ENCODE measurements around the gene RBFOX2. TPM values are rescaled to one million over a fixed set of nuclear protein-coding genes. Genes with fewer than 3 reads are reported as not detected.

RBFOX2 gene
- total RNA-seq, 2 experiments from 2014 or later = 54.3 to 78.7 TPM

- TF ChIP-seq EZH2phosphoT487 (IDR thresholded peaks at IDR 0.05; ENCODE audit: borderline replicate concordance, low read depth, low read length) (no peak), CTCF (conservative IDR thresholded peaks at IDR 0.05; ENCODE audit: low read length) (no peak)
- peak overlapping the region; percentile 99 for H3K27ac ChIP-seq (ENCODE audit: low read depth, low read length, poor library complexity, severe bottlenecking)
- H3K36me3 ChIP-seq (ENCODE audit: insufficient read depth, low read length) = peaks cover 29% of the 10 kb centered on the region
- CTCF ChIA-PET (ENCODE audit: unreplicated experiment) = interaction anchor here (0.6 kb wide), 2 partner anchors 126 to 276 kb away, joined by 3 read pairs; no protein-coding TSS in a partner anchor
- POLR2A ChIA-PET = interaction anchor here (0.6 to 1.9 kb wide), 4 partner anchors 9 to 1689 kb away, joined by 3 to 12 read pairs (median 4); no protein-coding TSS in a partner anchor
- no peaks in the 10 kb centered on the region for H3K9me3 ChIP-seq (ENCODE audit: low read length)
- intact Hi-C loops (cut with micrococcal nuclease; ENCODE audit: unreplicated experiment) = no loop called here
- BruUV-seq (replicated peaks) = no TSS peak
- H3K9me2 ChIP-seq (ENCODE audit: insufficient read depth, low read length) = no peaks in the 10 kb centered on the region
- H3K4me1 ChIP-seq (ENCODE audit: insufficient read depth, low read length, poor library complexity, severe bottlenecking) = peaks cover 92% of the 10 kb centered on the region
- H4K20me1 ChIP-seq (ENCODE audit: insufficient read depth, low read length) = no peaks in the 10 kb centered on the region
- DNase-seq (ENCODE audit: low spot score) = no peak
- peak overlapping the region; percentile 81 for H3K4me2 ChIP-seq (ENCODE audit: low read length)
- H3K79me2 ChIP-seq (ENCODE audit: insufficient read depth, low read depth, low read length) = peaks cover 23% of the 10 kb centered on the region; the same call in 1 of the 2 replicates
- peak overlapping the region; percentile 3; the same call in 1 of the 2 replicates for H2AFZ ChIP-seq (ENCODE audit: low read length)
- H3K4me3 ChIP-seq (ENCODE audit: low read depth, low read length, poor library complexity, severe bottlenecking) = peak overlapping the region; percentile 50
Measured at GRCh38 chr22:35746946-35747703, 281.5 kb downstream of the RBFOX2 start.

GRCh38 chr22:35746248-35746647 is 282.4 kb downstream of the RBFOX2 start:
- ChIA-PET CTCF (ENCODE audit: unreplicated experiment) (interaction anchor here (0.6 kb wide), 3 partner anchors 10 to 125 kb away, joined by 3 read pairs; no protein-coding TSS in a partner anchor), POLR2A (interaction anchor here (1.9 kb wide), 1 partner anchor 10 kb away, joined by 12 read pairs; no protein-coding TSS in a partner anchor)
- H3K79me2 ChIP-seq (ENCODE audit: insufficient read depth, low read depth, low read length) = peaks cover 23% of the 10 kb centered on the region; the same call in 1 of the 2 replicates
- H3K9me3 ChIP-seq (ENCODE audit: low read length) = no peaks in the 10 kb centered on the region
- no peaks in the 10 kb centered on the region for H4K20me1 ChIP-seq (ENCODE audit: insufficient read depth, low read length)
- H3K27ac ChIP-seq (ENCODE audit: low read depth, low read length, poor library complexity, severe bottlenecking) = peak overlapping the region; percentile 99
- H3K36me3 ChIP-seq (ENCODE audit: insufficient read depth, low read length) = peaks cover 34% of the 10 kb centered on the region
- H3K4me2 ChIP-seq (ENCODE audit: low read length) = peak overlapping the region; percentile 81
- no peak for TF ChIP-seq EZH2phosphoT487 (IDR thresholded peaks at IDR 0.05; ENCODE audit: borderline replicate concordance, low read depth, low read length)
- no peak for TF ChIP-seq CTCF (conservative IDR thresholded peaks at IDR 0.05; ENCODE audit: low read length)
- peak overlapping the region; percentile 1; the same call in 1 of the 2 replicates for H2AFZ ChIP-seq (ENCODE audit: low read length)
- BruUV-seq (replicated peaks) = no TSS peak
- DNase-seq (ENCODE audit: low spot score) = peak; percentile 78
- peak overlapping the region; percentile 50 for H3K4me3 ChIP-seq (ENCODE audit: low read depth, low read length, poor library complexity, severe bottlenecking)
- H3K4me1 ChIP-seq (ENCODE audit: insufficient read depth, low read length, poor library complexity, severe bottlenecking) = peaks cover 83% of the 10 kb centered on the region
- H3K9me2 ChIP-seq (ENCODE audit: insufficient read depth, low read length) = no peaks in the 10 kb centered on the region
- intact Hi-C loops (cut with micrococcal nuclease; ENCODE audit: unreplicated experiment) = no loop called here

All from OCI-LY7 (cell line).